Rectal smooth muscle tissue (tissue), 1 donor: ENCODE measurements around the gene SGSH.
A peak's percentile ranks its signal among the peaks of the same experiment; 100 is the strongest.

Experiments
- H3K27ac ChIP-seq: one replicate; pipeline ENCODE4 v1.7.0; 2013; ENCODE audit warnings: low read depth, low read length, inconsistent platforms
- H3K27me3 ChIP-seq: one replicate; pipeline ENCODE4 v1.7.0; 2013; ENCODE audit warnings: low read length; ENCODE audit not compliant: control insufficient read depth, insufficient read depth
- H3K36me3 ChIP-seq: one replicate; pipeline ENCODE4 v1.7.0; 2013; ENCODE audit warnings: low read length; ENCODE audit not compliant: control insufficient read depth, insufficient read depth
- H3K4me1 ChIP-seq: one replicate; pipeline ENCODE4 v1.7.0; 2013; ENCODE audit warnings: low read length; ENCODE audit not compliant: control insufficient read depth, insufficient read depth
- H3K4me3 ChIP-seq: one replicate; pipeline ENCODE4 v1.7.0; 2013; ENCODE audit warnings: low read length
- H3K9ac ChIP-seq: one replicate; pipeline ENCODE4 v1.7.0; 2013; ENCODE audit warnings: low read length

The SGSH gene

GRCh38 chr17:80221351-80222105, 1.4 kb upstream of the SGSH start:
- no peak overlapping the region for H3K9ac ChIP-seq

GRCh38 chr17:80220736-80221215, 643 bp upstream of the SGSH start:
- H3K27me3 ChIP-seq: no peaks in the 10 kb centered on the region
- H3K27ac ChIP-seq: peak overlapping the region; percentile 77
- H3K9ac ChIP-seq: peak overlapping the region; percentile 52
- peaks cover 11% of the 10 kb centered on the region for H3K36me3 ChIP-seq
- peaks cover 9% of the 10 kb centered on the region for H3K4me1 ChIP-seq
- H3K4me3 ChIP-seq: peak overlapping the region; percentile 90

More at GRCh38 chr17:80221351-80222105, 1.4 kb upstream of the SGSH start:
- Histone ChIP-seq H3K27me3 (no peaks in the 10 kb centered on the region), H3K4me1 (peaks cover 9% of the 10 kb centered on the region), H3K27ac (no peak overlapping the region), H3K36me3 (peaks cover 6% of the 10 kb centered on the region), H3K4me3 (peak overlapping the region; percentile 65)

GRCh38 chr17:80219763-80220053, 425 bp downstream of the SGSH start:
- Histone ChIP-seq H3K4me3 (peak overlapping the region; percentile 90), H3K27ac (peak overlapping the region; percentile 77), H3K36me3 (peaks cover 11% of the 10 kb centered on the region), H3K4me1 (peaks cover 9% of the 10 kb centered on the region), H3K27me3 (no peaks in the 10 kb centered on the region), H3K9ac (peak overlapping the region; percentile 97)

DNA sequence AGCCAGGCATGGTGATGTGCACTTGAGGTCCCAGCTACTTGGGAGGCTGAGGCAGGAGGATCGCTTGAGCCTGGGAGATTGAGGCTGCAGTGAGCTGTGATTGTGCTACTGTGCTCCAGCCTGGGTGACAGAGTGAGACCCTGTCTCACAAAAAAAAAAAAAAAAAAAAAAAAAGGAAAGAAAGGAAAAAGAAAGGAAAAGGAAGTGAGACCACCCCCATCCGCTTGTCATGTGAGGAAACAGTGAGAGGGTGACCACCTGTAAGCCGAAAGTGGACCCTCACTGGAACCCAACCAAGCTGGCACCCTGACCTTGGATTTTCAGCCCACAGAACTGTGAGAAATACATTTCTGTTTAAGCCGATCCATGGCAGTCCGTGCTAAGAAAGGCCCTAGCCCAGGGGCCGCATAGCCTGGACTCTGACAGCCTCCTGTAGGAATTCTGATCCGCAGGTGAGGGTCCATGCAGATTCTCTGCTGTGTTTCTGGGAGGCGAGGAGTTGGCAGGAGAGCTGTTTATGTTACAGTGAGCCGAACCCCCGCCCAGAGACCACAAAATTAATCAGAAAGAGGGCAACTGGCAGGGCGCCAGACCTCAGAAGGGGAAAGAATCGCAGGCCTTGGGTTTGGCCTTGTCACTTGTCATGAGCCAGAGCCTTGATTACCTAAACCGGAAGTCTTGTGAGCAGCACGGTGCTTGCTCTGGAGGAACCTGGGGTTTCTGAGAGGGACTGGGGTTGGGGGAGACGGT, 945 bp downstream of the SGSH start:
- peaks cover 9% of the 10 kb centered on the region for H3K4me1 ChIP-seq

DNA sequence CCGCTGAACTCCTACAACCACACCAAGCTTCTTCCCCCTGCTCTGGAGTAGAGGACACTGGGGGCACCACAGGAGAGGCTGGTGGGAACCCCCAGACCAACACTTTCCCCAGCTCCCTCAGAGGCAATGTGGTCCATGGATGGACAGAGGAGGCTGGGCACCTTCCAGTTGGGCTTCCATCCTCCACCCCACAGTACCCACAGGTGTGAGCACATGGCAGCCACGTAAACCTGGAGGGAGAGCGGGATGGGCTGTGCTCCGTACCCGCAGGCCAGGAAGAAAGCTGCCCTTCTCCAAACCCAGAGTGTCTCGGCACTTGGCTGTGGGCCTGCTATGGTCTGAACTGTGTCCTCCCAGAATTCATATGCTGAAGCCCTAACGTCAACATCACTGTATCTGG, 1.7 kb downstream of the SGSH start:
- H3K4me1 ChIP-seq: peaks cover 9% of the 10 kb centered on the region
- peaks cover 11% of the 10 kb centered on the region for H3K36me3 ChIP-seq
- H3K4me3 ChIP-seq: no peak overlapping the region
- H3K27me3 ChIP-seq: no peaks in the 10 kb centered on the region
- no peak overlapping the region for H3K9ac ChIP-seq
- no peak overlapping the region for H3K27ac ChIP-seq

More for the DNA sequence above, 945 bp downstream of the SGSH start:
- peaks cover 11% of the 10 kb centered on the region for H3K36me3 ChIP-seq
- H3K4me3 ChIP-seq: peak overlapping the region; percentile 90
- H3K9ac ChIP-seq: peak overlapping the region; percentile 97
- no peaks in the 10 kb centered on the region for H3K27me3 ChIP-seq
- H3K27ac ChIP-seq: peak overlapping the region; percentile 77

DNA sequence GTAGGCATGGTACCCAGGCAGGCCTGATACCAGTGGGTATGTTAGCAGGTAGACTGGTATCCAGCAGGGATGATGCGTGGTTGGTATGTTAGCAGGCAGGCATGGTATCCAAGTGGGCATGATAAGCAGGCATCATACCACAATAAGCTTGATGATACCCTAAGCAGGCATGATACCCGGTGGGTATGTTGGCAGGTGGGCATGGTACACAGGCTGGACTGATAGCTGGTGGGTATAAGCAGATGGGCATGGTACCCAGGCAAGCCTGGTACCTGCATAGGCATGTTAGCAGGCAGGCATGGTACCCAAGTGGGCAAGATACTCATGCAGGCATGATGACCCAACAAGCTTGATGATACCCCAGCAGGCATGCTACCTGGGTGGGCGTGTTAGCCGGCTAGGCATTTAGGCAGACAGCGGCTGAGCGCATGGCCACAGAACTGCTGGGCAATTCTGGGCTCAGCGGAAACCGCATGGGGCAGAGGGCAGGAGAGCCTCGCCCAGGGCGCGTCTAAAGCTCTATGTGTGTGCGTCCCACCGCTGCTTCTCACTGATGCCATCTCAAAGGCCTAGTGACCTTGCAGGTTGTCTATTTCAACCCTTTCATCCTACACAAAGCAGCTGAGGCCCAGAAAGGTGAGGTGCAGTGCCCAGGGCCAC, 2.3 kb downstream of the SGSH start:
- Histone ChIP-seq H3K27me3 (no peaks in the 10 kb centered on the region), H3K9ac (no peak overlapping the region), H3K4me3 (no peak overlapping the region), H3K27ac (no peak overlapping the region), H3K4me1 (peaks cover 9% of the 10 kb centered on the region), H3K36me3 (peaks cover 11% of the 10 kb centered on the region)

GRCh38 chr17:80216473-80217456, 3.4 kb downstream of the SGSH start:
- H3K36me3 ChIP-seq: peaks cover 15% of the 10 kb centered on the region
- peaks cover 6% of the 10 kb centered on the region for H3K4me1 ChIP-seq
- no peak overlapping the region for H3K27ac ChIP-seq
- H3K27me3 ChIP-seq: no peaks in the 10 kb centered on the region
- H3K9ac ChIP-seq: no peak overlapping the region
- H3K4me3 ChIP-seq: no peak overlapping the region

- Histone ChIP-seq H3K9ac (no peak overlapping the region), H3K36me3 (peaks cover 21% of the 10 kb centered on the region), H3K4me1 (no peaks in the 10 kb centered on the region), H3K27me3 (no peaks in the 10 kb centered on the region), H3K27ac (no peak overlapping the region), H3K4me3 (no peak overlapping the region)
Observed at GRCh38 chr17:80214878-80215210, 5.3 kb downstream of the SGSH start.

DNA sequence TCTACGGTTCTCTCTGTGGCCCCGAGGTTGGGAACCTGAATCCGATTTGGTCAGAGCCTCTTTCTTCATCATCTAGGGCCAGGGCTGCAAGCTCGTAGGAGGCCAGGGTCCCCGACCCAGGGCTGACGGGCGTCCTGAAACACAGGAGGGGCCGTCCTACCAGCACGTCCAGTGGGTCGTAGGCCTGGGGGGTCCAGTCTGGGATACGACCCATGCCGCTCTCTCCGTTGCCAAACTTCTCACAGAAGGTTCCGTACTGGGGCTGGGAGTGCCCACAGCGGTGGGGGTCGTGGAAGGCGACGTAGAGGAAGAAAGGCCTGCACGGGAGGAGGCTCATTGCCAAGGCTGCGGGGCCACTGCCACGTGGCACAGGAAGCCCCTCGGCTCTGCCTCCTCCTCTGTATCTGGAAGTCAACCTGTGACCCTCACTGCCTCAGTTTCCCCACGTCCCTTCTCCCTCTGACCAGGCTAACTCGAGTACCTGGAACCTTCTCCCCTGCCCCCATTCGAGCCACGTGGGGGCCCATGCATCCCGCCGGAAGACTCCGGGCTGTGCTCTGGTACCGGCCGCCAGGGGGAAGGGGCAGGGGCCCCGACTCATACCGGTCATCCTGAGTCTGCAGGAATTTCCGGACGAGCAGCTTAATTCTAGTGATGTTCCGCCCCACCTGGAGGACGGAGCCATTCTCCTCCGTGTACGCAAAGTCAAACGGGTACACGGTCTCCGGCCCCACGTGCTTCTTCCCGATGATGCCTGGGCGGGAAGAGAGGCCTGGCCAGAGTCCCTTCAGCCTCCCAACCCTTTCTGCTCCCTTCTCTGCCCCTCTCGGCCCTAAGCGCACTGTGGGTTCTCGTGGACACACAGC, 5.9 kb downstream of the SGSH start:
- Histone ChIP-seq H3K36me3 (peaks cover 21% of the 10 kb centered on the region), H3K4me3 (no peak overlapping the region)

DNA sequence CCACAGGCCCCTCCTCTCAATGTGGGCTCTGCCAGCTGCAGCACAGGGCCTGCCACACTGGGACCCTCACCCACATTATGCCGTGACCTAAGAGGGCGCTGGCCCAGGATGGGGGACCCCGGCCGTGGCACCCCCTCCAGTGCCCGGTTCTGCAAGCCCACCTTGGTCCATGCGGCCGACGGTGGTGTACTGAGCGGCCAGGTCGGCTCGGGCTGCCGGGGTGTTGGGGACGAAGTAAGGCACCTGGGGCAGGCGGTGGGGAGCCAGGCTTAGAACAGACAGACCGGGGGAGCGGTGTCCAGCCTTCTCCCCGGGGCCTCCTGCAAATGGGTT, 6.5 kb downstream of the SGSH start:
- Histone ChIP-seq H3K27ac (no peak overlapping the region), H3K4me3 (no peak overlapping the region), H3K36me3 (peaks cover 21% of the 10 kb centered on the region), H3K9ac (no peak overlapping the region), H3K27me3 (no peaks in the 10 kb centered on the region), H3K4me1 (no peaks in the 10 kb centered on the region)

More for the DNA sequence above, 5.9 kb downstream of the SGSH start:
- Histone ChIP-seq H3K27me3 (no peaks in the 10 kb centered on the region), H3K4me1 (no peaks in the 10 kb centered on the region), H3K27ac (no peak overlapping the region), H3K9ac (no peak overlapping the region)

GRCh38 chr17:80212962-80213642, 7.0 kb downstream of the SGSH start:
- Histone ChIP-seq H3K27ac (no peak overlapping the region), H3K36me3 (peaks cover 23% of the 10 kb centered on the region), H3K4me3 (no peak overlapping the region), H3K9ac (no peak overlapping the region), H3K27me3 (no peaks in the 10 kb centered on the region), H3K4me1 (no peaks in the 10 kb centered on the region)
